ENCODE results near the gene U2AF1.
A peak's percentile ranks its signal among the peaks of the same experiment; 100 is the strongest.
"Not testable (repeated sequence)": the region's sequence is repeated elsewhere in the genome, so short reads cannot be mapped to it uniquely, and the experiment has no call there.

Gene U2AF1

GRCh38 chr21:43106965-43107793 is at the start of gene U2AF1:
U2AF1 (minus strand) TSS chr21:43107570; CDS start chr21:43107494, 76 bp downstream.
- peak; percentile 1 for DNase-seq (ENCODE audit: low read depth)

GRCh38 chr21:43153601-43154000 is 46.2 kb upstream of the U2AF1 start:
- DNase-seq (ENCODE audit: low read depth) = not testable (repeated sequence)

GRCh38 chr21:43149344-43149743 is 42.0 kb upstream of the U2AF1 start:
- DNase-seq (ENCODE audit: low read depth) = not testable (repeated sequence)

- DNase-seq (ENCODE audit: low read depth) = not testable (repeated sequence)
These were observed 40.6 kb upstream of the U2AF1 start for GRCh38 chr21:43147999-43148398.

GRCh38 chr21:43146637-43147036 is 39.3 kb upstream of the U2AF1 start:
- DNase-seq (ENCODE audit: low read depth) = not testable (repeated sequence)

GRCh38 chr21:43141407-43141806 is 34.0 kb upstream of the U2AF1 start:
- not testable (repeated sequence) for DNase-seq (ENCODE audit: low read depth)

- DNase-seq (ENCODE audit: low read depth) = not testable (repeated sequence)
These were observed 31.6 kb upstream of the U2AF1 start for GRCh38 chr21:43138944-43139343.

- DNase-seq (ENCODE audit: low read depth) = not testable (repeated sequence)
These were observed 27.1 kb upstream of the U2AF1 start for GRCh38 chr21:43134520-43134919.

GRCh38 chr21:43130094-43130493 is 22.7 kb upstream of the U2AF1 start:
- not testable (repeated sequence) for DNase-seq (ENCODE audit: low read depth)

GRCh38 chr21:43115956-43116355 is 8.6 kb upstream of the U2AF1 start:
- DNase-seq (ENCODE audit: low read depth) = not testable (repeated sequence)

GRCh38 chr21:43114483-43114882 is 7.1 kb upstream of the U2AF1 start:
- DNase-seq (ENCODE audit: low read depth) = not testable (repeated sequence)

GRCh38 chr21:43109006-43109405 is 1.6 kb upstream of the U2AF1 start:
- not testable (repeated sequence) for DNase-seq (ENCODE audit: low read depth)

- not testable (repeated sequence) for DNase-seq (ENCODE audit: low read depth)
These were observed 807 bp upstream of the U2AF1 start for GRCh38 chr21:43108177-43108576.

GRCh38 chr21:43107794-43108137 is 396 bp upstream of the U2AF1 start:
- DNase-seq (ENCODE audit: low read depth) = not testable (repeated sequence)

GRCh38 chr21:43104642-43105041 is 2.7 kb downstream of the U2AF1 start:
- not testable (repeated sequence) for DNase-seq (ENCODE audit: low read depth)

- not testable (repeated sequence) for DNase-seq (ENCODE audit: low read depth)
These were observed 5.1 kb downstream of the U2AF1 start for GRCh38 chr21:43102281-43102680.

GRCh38 chr21:43101676-43102075 is 5.7 kb downstream of the U2AF1 start:
- not testable (repeated sequence) for DNase-seq (ENCODE audit: low read depth)

GRCh38 chr21:43101000-43101399 is 6.4 kb downstream of the U2AF1 start:
- not testable (repeated sequence) for DNase-seq (ENCODE audit: low read depth)

GRCh38 chr21:43091979-43092614 is 15.3 kb downstream of the U2AF1 start:
- not testable (repeated sequence) for DNase-seq (ENCODE audit: low read depth)

- not testable (repeated sequence) for DNase-seq (ENCODE audit: low read depth)
These were observed 16.4 kb downstream of the U2AF1 start for GRCh38 chr21:43090947-43091346.

- DNase-seq (ENCODE audit: low read depth) = not testable (repeated sequence)
These were observed 17.9 kb downstream of the U2AF1 start for GRCh38 chr21:43089463-43089862.

- DNase-seq (ENCODE audit: low read depth) = not testable (repeated sequence)
These were observed 24.6 kb downstream of the U2AF1 start for GRCh38 chr21:43082587-43083300.

Measured in ELR (cell line).